Upper lobe of left lung (tissue), 6 donors: ENCODE data around the gene PNKD. TPM values are rescaled to one million over a fixed set of nuclear protein-coding genes. Genes with fewer than 3 reads are reported as not detected.
"Not testable (repeated sequence)": the region's sequence is repeated elsewhere in the genome, so short reads cannot be mapped to it uniquely, and the experiment has no call there.

Experiments
- ATAC-seq, 2 donors: fragments of 200-7000 bp; cut with Tn5 transposase; one replicate each; pipeline ENCODE4 v1.9.1; 2022; ENCODE audit warnings: mild to moderate bottlenecking in 2 of 2, moderate library complexity in 2 of 2; ENCODE audit not compliant: low FRiP score in 2 of 2
- DNase-seq, 2 donors: peaks; one replicate each; pipeline ENCODE4 v3.0.0-alpha.2; 2019 to 2020
- H3K27ac ChIP-seq, 4 donors: fragments of 200-600 bp; sonication (generic); one replicate each; pipeline ENCODE4 v1.5.1; 2016 to 2019
- H3K27me3 ChIP-seq, 4 donors: fragments of 200-600 bp; sonication (generic); one replicate each; pipeline ENCODE4 v1.5.1; 2017 to 2019
- H3K36me3 ChIP-seq, 4 donors: fragments of 200-600 bp; sonication (generic); one replicate each; pipeline ENCODE4 v1.5.1; 2016 to 2019
- H3K4me1 ChIP-seq, 4 donors: fragments of 200-600 bp; sonication (generic); one replicate each; pipeline ENCODE4 v1.5.1; 2018 to 2019
- H3K4me3 ChIP-seq, 4 donors: fragments of 200-600 bp; sonication (generic); one replicate each; pipeline ENCODE4 v1.5.1; 2017 to 2019; ENCODE audit warnings: mild to moderate bottlenecking in 2 of 4, moderate library complexity in 1 of 4
- H3K9me3 ChIP-seq, 4 donors: fragments of 200-600 bp; sonication (generic); one replicate each; pipeline ENCODE4 v1.5.1; 2018 to 2019
- EP300 ChIP-seq, 4 donors: sonication (generic); formaldehyde crosslinking; IDR thresholded peaks; one replicate each; pipeline ENCODE4 v1.5.1; 2017; ENCODE audit warnings: antibody characterized with exemption in 4 of 4, control low read depth in 2 of 4
- POLR2A ChIP-seq, 4 donors: fragments of 450-650 bp; IDR thresholded peaks; one replicate each; pipeline ENCODE4 v1.5.1; 2016 to 2017; ENCODE audit warnings: antibody characterized with exemption in 4 of 4, mild to moderate bottlenecking in 2 of 4
- POLR2AphosphoS5 ChIP-seq, 2 donors: sonication (generic); formaldehyde crosslinking; IDR thresholded peaks; one replicate each; pipeline ENCODE4 v1.5.1; 2017; ENCODE audit warnings: antibody characterized with exemption in 2 of 2
- WGBS, 2 donors: methylation state at CpG; one replicate each; pipeline ENCODE4 v1.1.5; 2017 to 2018; 5-methylcytosine and 5-hydroxymethylcytosine counted together
- total RNA-seq, 6 donors: library from RNA; depleted of rRNA in 4 of 6; stranded (reverse); fragments of >200 nt in 4 of 6; gene quantifications; one replicate each; pipeline versions ENCODE4 v1.1.0 to v1.2.1, GENCODE V29; 2016 to 2021
- TF ChIP-seq, protein P1 (sequence below), 6 experiments: fragments of 450-650 bp in 4 of 6; fragments of 200-600 bp in 2 of 6; sonication (generic) in 2 of 6; IDR thresholded peaks; one replicate each; pipeline ENCODE4 v1.5.1; 2016 to 2019; ENCODE audit warnings: antibody characterized with exemption in 6 of 6
- donor health status: DM: no; HTN: no; CAD: no; lungs with moderate emphysema.
- donor health status: DM: no; HTN: yes; CAD: no; lungs with severe emphysema.

The PNKD gene
- total RNA-seq, 6 donors from 2014 or later, result 69.8 to 153 (median 87.2) TPM

GRCh38 chr2:218312267-218312756, 42.0 kb downstream of the PNKD start:
- peak overlapping the region in 3 of 4 donors; percentile 55 to 79 (median 76) for H3K27ac ChIP-seq
- TF ChIP-seq POLR2AphosphoS5 (IDR thresholded peaks at IDR 0.05) (no peak), POLR2A (IDR thresholded peaks at IDR 0.05) (no peak), EP300 (IDR thresholded peaks at IDR 0.05) (no peak)
- TF ChIP-seq, protein P1, sequence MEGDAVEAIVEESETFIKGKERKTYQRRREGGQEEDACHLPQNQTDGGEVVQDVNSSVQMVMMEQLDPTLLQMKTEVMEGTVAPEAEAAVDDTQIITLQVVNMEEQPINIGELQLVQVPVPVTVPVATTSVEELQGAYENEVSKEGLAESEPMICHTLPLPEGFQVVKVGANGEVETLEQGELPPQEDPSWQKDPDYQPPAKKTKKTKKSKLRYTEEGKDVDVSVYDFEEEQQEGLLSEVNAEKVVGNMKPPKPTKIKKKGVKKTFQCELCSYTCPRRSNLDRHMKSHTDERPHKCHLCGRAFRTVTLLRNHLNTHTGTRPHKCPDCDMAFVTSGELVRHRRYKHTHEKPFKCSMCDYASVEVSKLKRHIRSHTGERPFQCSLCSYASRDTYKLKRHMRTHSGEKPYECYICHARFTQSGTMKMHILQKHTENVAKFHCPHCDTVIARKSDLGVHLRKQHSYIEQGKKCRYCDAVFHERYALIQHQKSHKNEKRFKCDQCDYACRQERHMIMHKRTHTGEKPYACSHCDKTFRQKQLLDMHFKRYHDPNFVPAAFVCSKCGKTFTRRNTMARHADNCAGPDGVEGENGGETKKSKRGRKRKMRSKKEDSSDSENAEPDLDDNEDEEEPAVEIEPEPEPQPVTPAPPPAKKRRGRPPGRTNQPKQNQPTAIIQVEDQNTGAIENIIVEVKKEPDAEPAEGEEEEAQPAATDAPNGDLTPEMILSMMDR (IDR thresholded peaks at IDR 0.05), result no peak
- H3K36me3 ChIP-seq, result no peaks in the 10 kb centered on the region
- H3K27me3 ChIP-seq, result no peaks in the 10 kb centered on the region
- DNase-seq (no peak), ATAC-seq (no peak)
- H3K9me3 ChIP-seq, result no peaks in the 10 kb centered on the region
- H3K4me1 ChIP-seq, result peaks cover 4 to 24% (median 12%) of the 10 kb centered on the region in 4 donors
- 33 to 55% methylated on average over 2 of the region's 2 CpGs for WGBS, 2 donors
- no peak overlapping the region for H3K4me3 ChIP-seq

- Histone ChIP-seq H3K27ac (peak overlapping the region; percentile 29 to 79 (median 66)), H3K27me3 (no peaks in the 10 kb centered on the region), H3K9me3 (no peaks in the 10 kb centered on the region), H3K4me3 (no peak overlapping the region), H3K4me1 (peaks cover 4 to 24% (median 12%) of the 10 kb centered on the region in 4 donors), H3K36me3 (no peaks in the 10 kb centered on the region)
- WGBS, 2 donors, result 52 to 63% methylated on average over 1 of the region's 1 CpG
- ATAC-seq (no peak), DNase-seq (no peak)
- TF ChIP-seq, protein P1 (IDR thresholded peaks at IDR 0.05), result no peak
- TF ChIP-seq POLR2AphosphoS5 (IDR thresholded peaks at IDR 0.05) (no peak), POLR2A (IDR thresholded peaks at IDR 0.05) (no peak), EP300 (IDR thresholded peaks at IDR 0.05) (no peak)
Measured at GRCh38 chr2:218313356-218313755, 43.0 kb downstream of the PNKD start.

DNA sequence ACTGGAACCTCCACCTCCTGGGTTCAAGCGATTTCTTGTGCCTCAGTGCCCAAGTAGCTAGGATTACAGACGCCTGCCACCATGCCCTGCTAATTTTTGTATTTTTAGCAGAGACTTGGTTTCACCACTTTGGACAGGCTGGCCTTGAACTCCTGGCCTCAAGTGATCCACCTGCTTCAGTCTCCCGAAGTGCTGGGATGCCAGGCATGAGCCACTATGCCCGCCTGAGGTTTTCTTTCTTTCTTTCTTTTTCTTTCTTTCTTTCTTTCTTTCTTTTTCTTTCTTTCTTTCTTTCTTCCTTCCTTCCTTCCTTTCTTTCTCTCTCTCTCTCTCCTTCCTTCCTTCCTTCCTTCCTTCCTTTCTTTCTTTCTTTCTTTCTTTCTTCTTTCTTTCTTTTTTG, 44.4 kb downstream of the PNKD start:
- not testable (repeated sequence) for H3K27me3 ChIP-seq, H3K36me3 ChIP-seq, H3K4me3 ChIP-seq, ATAC-seq, DNase-seq, H3K9me3 ChIP-seq
- Histone ChIP-seq H3K4me1 (peaks cover 4 to 24% (median 12%) of the 10 kb centered on the region in 4 donors), H3K27ac (peak overlapping the region in 2 of 4 donors; percentile 76 to 79)
- 92 to 98% methylated on average over 4 of the region's 4 CpGs for WGBS, 2 donors

DNA sequence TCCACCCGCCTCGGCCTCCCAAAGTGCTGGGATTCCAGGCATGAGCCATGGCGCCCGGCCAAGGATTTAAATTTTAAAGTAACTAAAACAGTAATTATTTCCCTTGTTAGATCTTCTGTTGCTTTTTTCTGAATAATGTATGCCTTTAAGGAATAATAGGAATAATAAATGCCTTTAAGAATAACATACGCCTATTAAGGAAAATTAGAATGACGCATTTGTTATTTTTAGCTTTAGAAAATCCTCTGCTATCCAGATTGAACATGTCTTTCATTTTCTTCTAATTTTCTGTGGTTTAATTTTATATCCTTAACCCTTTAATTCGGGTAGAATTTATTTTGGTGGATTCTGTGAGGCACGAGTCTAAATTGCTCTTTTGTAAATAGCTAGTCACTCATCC, 45.1 kb downstream of the PNKD start:
- DNase-seq (no peak), ATAC-seq (no peak)
- Histone ChIP-seq H3K9me3 (no peaks in the 10 kb centered on the region), H3K27ac (peak overlapping the region in 3 of 4 donors; percentile 66 to 78 (median 69)), H3K4me3 (no peak overlapping the region), H3K36me3 (no peaks in the 10 kb centered on the region), H3K4me1 (peaks cover 4 to 24% (median 12%) of the 10 kb centered on the region in 4 donors), H3K27me3 (no peaks in the 10 kb centered on the region)
- TF ChIP-seq POLR2AphosphoS5 (IDR thresholded peaks at IDR 0.05) (no peak), EP300 (IDR thresholded peaks at IDR 0.05) (no peak), POLR2A (IDR thresholded peaks at IDR 0.05) (no peak)
- TF ChIP-seq, protein P1 (IDR thresholded peaks at IDR 0.05), result no peak
- WGBS, 2 donors, result 81 to 89% methylated on average over 8 of the region's 8 CpGs

GRCh38 chr2:218317303-218317630, 46.9 kb downstream of the PNKD start:
- no peaks in the 10 kb centered on the region for H3K36me3 ChIP-seq
- peaks cover 8 to 27% (median 15%) of the 10 kb centered on the region in 4 donors for H3K4me1 ChIP-seq
- TF ChIP-seq POLR2AphosphoS5 (IDR thresholded peaks at IDR 0.05), result no peak
- TF ChIP-seq EP300 (IDR thresholded peaks at IDR 0.05), result no peak
- TF ChIP-seq, protein P1 (IDR thresholded peaks at IDR 0.05), result no peak
- TF ChIP-seq POLR2A (IDR thresholded peaks at IDR 0.05), result no peak
- H3K27ac ChIP-seq, result peak overlapping the region; percentile 65 to 78 (median 68)
- H3K27me3 ChIP-seq, result no peaks in the 10 kb centered on the region
- DNase-seq (no peak), ATAC-seq (no peak)
- no peak overlapping the region for H3K4me3 ChIP-seq
- 71 to 100% methylated on average over 1 of the region's 1 CpG for WGBS, 2 donors
- H3K9me3 ChIP-seq, result no peaks in the 10 kb centered on the region
